Thoracic aorta (tissue), 2 donors: ENCODE measurements around the gene PXMP4. TPM values are rescaled to one million over a fixed set of nuclear protein-coding genes. Genes with fewer than 3 reads are reported as not detected.

Experiments used
- ATAC-seq: fragments of 150-250 bp; one replicate; pipeline ENCODE4 v1.8.0; 2017; ENCODE audit warnings: low read depth; ENCODE audit not compliant: insufficient number of reproducible peaks, low FRiP score
- DNase-seq: peaks from one replicate; pipeline ENCODE4 v3.0.0-alpha.2; 2020; ENCODE audit warnings: low spot score
- H3K27ac ChIP-seq, 2 donors: fragments of 200-600 bp; sonication (generic); 1 replicate in 1 of 2; 2 replicates in 1 of 2; pipeline ENCODE4 v1.5.1; 2016; ENCODE audit warnings: mild to moderate bottlenecking in 2 of 2, moderate library complexity in 2 of 2
- H3K27me3 ChIP-seq: fragments of 200-600 bp; sonication (generic); replicated peaks from 2 replicates; pipeline ENCODE4 v1.6.0; 2016; ENCODE audit warnings: mild to moderate bottlenecking; ENCODE audit not compliant: insufficient read depth
- H3K36me3 ChIP-seq: fragments of 200-600 bp; sonication (generic); one replicate; pipeline ENCODE4 v1.5.1; 2016
- H3K4me1 ChIP-seq, 2 donors: fragments of 200-600 bp; sonication (generic); 1 replicate in 1 of 2; 2 replicates in 1 of 2; pipeline versions ENCODE4 v1.5.1 to v1.6.0; 2016; ENCODE audit warnings: low read depth in 2 of 2, mild to moderate bottlenecking in 1 of 2; ENCODE audit not compliant: control insufficient read depth in 1 of 2
- H3K4me3 ChIP-seq: fragments of 200-600 bp; sonication (generic); 2 replicates; pipeline ENCODE4 v1.5.1; 2016; ENCODE audit warnings: mild to moderate bottlenecking
- H3K9me3 ChIP-seq: fragments of 200-600 bp; sonication (generic); 2 replicates; pipeline ENCODE4 v1.5.1; 2016
- CTCF ChIP-seq: fragments of 200-600 bp; sonication (generic); IDR thresholded peaks from one replicate; pipeline ENCODE4 v1.5.1; 2019; ENCODE audit warnings: antibody characterized with exemption
- total RNA-seq, 2 donors: library from RNA; depleted of rRNA; stranded (reverse); fragments of >200 nt; gene quantifications; one replicate each; pipeline versions ENCODE4 v1.1.0 to v1.2.3, GENCODE V29; 2016

The PXMP4 gene
- total RNA-seq, 2 donors from 2014 or later: 3.3 to 4.1 TPM

GRCh38 chr20:33688938-33689424, 31.1 kb downstream of the PXMP4 start:
- ATAC-seq: no peak

GRCh38 chr20:33687993-33688937, 31.8 kb downstream of the PXMP4 start:
- no peak for ATAC-seq
- peaks cover 5 to 16% of the 10 kb centered on the region in 2 donors for H3K4me1 ChIP-seq
- H3K27ac ChIP-seq: no peak overlapping the region
- H3K4me3 ChIP-seq: no peak overlapping the region
- H3K9me3 ChIP-seq: no peaks in the 10 kb centered on the region
- no peak for TF ChIP-seq CTCF
- no peaks in the 10 kb centered on the region for H3K36me3 ChIP-seq
- no peak for DNase-seq
- no peaks in the 10 kb centered on the region for H3K27me3 ChIP-seq

More at GRCh38 chr20:33688938-33689424, 31.1 kb downstream of the PXMP4 start:
- Histone ChIP-seq H3K4me3 (no peak overlapping the region), H3K4me1 (peaks cover 10 to 23% of the 10 kb centered on the region in 2 donors), H3K36me3 (no peaks in the 10 kb centered on the region), H3K27ac (no peak overlapping the region), H3K27me3 (no peaks in the 10 kb centered on the region), H3K9me3 (no peaks in the 10 kb centered on the region)
- no peak for DNase-seq
- TF ChIP-seq CTCF: no peak

- Histone ChIP-seq H3K27ac (no peak overlapping the region), H3K27me3 (no peaks in the 10 kb centered on the region)
- no peak for DNase-seq
Observed at GRCh38 chr20:33687370-33687915, 32.7 kb downstream of the PXMP4 start.

GRCh38 chr20:33686984-33687366, 33.1 kb downstream of the PXMP4 start:
- no peaks in the 10 kb centered on the region for H3K36me3 ChIP-seq
- H3K4me3 ChIP-seq: peak overlapping the region; percentile 60
- peaks cover 5 to 13% of the 10 kb centered on the region in 2 donors for H3K4me1 ChIP-seq
- H3K27ac ChIP-seq: peak overlapping the region; percentile 16 to 32
- no peak for DNase-seq
- no peak for TF ChIP-seq CTCF
- ATAC-seq: no peak
- no peaks in the 10 kb centered on the region for H3K9me3 ChIP-seq
- no peaks in the 10 kb centered on the region for H3K27me3 ChIP-seq

More at GRCh38 chr20:33687370-33687915, 32.7 kb downstream of the PXMP4 start:
- peaks cover 5 to 13% of the 10 kb centered on the region in 2 donors for H3K4me1 ChIP-seq
- H3K9me3 ChIP-seq: no peaks in the 10 kb centered on the region
- H3K4me3 ChIP-seq: no peak overlapping the region
- TF ChIP-seq CTCF: no peak
- no peaks in the 10 kb centered on the region for H3K36me3 ChIP-seq
- no peak for ATAC-seq
